ENCODE results near the gene TNS1.

The TNS1 gene

GRCh38 chr2:217897816-217898806, 104.7 kb downstream of the TNS1 start:
- no peak for DNase-seq (ENCODE audit: low read depth)

DNA sequence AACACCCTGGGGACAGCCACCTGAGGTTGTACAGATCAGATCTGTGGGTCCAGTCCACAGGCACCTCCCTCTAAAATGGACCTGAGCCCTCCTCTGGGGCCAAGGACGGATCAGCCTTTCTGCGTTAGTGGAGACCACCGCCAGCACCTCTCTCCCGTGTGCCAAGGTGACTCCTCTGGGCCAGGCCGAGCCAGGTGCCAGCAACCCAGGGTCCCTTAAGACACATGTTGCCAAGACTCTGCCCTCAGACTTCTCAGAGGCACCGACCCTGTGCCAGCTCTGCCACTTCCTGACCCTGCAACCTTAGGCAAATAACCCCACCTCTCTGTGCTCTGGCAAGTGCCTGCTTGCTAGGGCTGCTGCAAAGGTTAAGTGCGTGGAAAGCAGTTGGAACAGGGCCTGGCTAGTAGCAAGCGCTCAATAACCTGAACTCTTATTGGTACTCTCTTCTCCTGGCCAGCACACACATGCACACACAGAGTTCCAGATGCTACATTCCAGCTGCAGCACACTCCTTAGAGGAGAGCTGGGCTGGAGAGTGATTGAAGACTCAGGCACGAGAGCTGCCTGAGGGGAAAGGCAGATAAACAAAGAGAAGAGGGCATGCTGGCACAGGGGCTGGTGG, 105.6 kb downstream of the TNS1 start:
- DNase-seq (ENCODE audit: low read depth) = no peak

- DNase-seq (ENCODE audit: low read depth) = no peak
Measured at GRCh38 chr2:217895070-217895635, 107.6 kb downstream of the TNS1 start.

GRCh38 chr2:217893440-217893839, 109.4 kb downstream of the TNS1 start:
- DNase-seq (ENCODE audit: low read depth) = no peak

- DNase-seq (ENCODE audit: low read depth) = no peak
Measured at GRCh38 chr2:217892560-217892959, 110.2 kb downstream of the TNS1 start.

- no peak for DNase-seq (ENCODE audit: low read depth)
Measured at GRCh38 chr2:217890445-217890844, 112.3 kb downstream of the TNS1 start.

DNA sequence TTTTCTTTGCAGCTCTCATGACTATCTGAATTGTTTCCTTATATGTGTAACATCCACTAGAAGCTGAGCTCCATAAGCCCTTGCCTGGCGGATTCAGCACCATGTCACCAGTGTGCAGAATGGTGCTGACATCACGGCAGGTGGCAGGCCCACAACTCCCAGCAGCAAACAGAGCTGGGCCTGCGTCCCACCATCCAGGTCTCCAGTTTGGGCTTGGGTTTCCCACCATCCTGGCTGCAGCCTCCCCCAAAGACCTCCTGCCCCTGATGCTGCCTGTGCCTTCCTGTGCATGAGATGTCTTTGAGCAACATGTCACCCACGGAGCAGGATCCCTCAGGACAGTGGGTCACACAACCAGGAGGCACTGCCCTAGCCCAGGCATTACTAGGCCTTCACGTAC, 113.1 kb downstream of the TNS1 start:
- no peak for DNase-seq (ENCODE audit: low read depth)

- DNase-seq (ENCODE audit: low read depth) = peak; percentile 58
Measured at GRCh38 chr2:217887841-217888701, 114.7 kb downstream of the TNS1 start.

DNA sequence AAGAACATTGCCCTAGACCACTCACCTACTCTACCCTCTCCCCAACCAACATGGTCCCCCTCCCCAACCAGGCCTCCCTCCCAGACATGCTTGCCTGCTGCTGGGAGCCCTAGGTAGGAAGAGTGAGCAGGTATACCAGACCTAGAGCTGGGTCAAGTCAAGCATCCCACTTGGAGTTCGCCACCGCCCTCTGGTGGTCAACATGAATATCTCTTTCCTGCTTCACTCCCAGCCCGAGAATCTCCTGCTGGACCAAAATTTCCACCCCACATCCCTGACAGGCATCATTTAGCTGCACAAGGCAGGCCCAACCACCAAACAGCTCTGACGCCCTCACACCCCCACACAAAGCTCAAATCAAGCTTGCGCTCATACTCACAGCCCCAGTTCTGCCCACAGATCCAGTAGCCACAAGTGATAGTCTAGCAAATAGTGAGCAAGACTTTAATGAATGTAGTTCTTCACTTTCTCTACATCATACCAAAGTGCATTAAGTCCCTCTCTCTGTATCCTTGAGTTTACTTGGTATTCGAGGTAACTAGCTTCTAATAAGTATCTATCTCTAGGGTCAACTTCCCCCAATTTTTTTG, 116.0 kb downstream of the TNS1 start:
- peak; percentile 56 for DNase-seq (ENCODE audit: low read depth)

DNA sequence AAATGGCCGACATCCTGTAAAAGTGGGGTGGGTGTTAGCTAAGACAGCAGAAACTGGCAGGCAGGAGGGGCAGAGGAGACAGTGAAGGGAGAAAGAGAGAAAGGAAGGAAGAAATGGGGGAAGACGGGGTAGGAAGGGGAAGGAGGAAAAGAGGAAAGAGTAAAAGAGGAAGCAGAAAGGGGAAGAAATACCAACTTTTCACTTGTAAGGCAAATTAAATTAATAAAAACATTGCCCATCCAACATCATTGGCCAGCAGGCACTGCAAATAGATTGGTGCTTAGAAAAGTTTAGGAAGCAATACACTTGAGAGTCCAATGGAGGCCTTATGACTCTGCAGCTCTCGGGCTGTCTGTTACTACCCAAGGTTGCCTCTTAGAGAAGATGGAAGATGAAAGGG, 116.7 kb downstream of the TNS1 start:
- DNase-seq (ENCODE audit: low read depth) = no peak

GRCh38 chr2:217884985-217885384, 117.8 kb downstream of the TNS1 start:
- DNase-seq (ENCODE audit: low read depth) = no peak

DNA sequence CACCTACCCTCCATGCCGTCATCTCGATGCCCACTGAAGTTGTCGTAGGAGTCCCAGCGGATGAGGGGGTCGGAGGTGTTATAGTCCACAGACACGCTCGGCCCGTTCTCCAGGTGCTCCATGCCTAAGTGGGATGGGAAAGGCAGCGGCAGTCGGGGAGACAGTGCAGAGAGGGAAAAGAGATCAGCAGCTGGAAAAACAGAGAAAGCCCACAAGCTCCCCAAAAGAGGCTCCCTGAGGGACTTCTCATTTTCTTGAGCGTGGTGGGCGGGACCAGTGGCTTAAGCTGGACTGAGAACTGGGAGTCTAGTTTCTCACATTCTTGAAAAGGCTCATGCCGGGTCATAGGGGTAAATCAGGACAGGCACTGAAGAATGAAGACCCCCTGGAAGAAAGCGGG, 121.9 kb downstream of the TNS1 start:
- DNase-seq (ENCODE audit: low read depth) = no peak

- no peak for DNase-seq (ENCODE audit: low read depth)
Measured at GRCh38 chr2:217880287-217880889, 122.4 kb downstream of the TNS1 start.

DNA sequence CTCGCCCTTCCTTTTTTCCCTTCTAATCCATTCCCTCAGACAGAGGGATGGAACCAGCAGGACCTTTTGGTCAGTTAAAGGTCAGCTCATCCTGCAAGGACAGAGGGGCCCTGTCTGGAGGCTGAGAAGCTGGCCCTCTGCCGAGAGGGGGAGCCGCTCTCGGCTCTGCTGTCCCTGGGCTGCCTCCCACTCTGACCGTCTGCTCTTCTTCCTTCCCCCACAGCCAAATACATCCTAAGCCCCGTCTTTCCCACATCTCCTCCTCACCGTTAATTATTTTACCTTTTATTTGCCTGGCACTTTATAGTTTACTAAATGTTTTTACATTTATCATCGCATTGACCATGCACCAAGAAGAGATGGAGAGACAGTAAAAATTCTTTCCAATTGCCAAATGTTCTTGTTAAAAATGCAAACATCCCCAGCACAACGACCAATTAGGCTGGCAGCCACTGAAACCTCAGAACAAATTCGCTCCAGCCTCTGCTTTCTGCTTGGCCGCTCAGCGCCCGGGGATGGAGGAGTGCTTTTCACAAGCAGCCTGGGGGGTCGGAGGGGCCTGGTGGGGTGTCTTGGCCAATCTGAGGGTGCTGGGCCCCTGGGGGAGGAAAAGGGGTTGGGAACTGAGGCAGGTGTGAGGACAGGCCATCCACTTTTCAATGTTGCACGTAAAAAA, 123.7 kb downstream of the TNS1 start:
- no peak for DNase-seq (ENCODE audit: low read depth)

GRCh38 chr2:217877866-217878265, 124.9 kb downstream of the TNS1 start:
- no peak for DNase-seq (ENCODE audit: low read depth)

- no peak for DNase-seq (ENCODE audit: low read depth)
Measured at GRCh38 chr2:217876253-217876570, 126.6 kb downstream of the TNS1 start.

DNA sequence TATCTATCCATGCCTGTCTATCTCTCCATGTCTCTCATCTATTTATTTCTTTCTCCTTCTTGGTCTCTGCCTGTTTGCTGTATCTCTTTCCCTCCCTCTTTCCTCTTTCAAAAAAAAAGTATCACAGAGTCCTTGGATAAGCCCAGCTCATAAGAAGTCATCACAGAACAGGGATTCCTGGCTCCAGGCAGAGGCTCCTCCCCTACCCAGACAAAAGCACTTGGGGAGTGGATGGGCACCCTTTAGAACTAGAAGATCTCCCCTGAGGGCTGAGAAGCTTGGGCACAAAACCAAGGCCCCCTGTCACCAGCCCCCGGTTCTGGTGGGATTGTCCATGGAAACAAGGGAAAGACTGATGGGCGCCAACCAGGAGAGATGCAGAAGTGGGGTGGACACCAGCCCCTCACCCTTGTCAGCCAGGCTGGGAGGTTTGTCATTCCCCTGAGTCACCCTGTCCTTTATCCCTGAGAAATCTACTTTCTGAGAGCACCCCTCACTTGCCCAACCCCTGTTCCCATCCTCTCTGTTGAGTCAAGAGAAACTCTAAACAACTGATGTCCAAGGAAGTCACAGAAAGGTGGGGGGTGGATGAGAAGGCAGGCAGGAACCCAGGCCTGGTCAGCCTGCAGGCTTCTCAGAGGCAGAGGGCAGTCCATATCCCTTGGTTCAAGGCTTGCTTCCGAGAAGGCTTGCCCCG, 127.1 kb downstream of the TNS1 start:
- DNase-seq (ENCODE audit: low read depth) = no peak

GRCh38 chr2:217875138-217875537, 127.7 kb downstream of the TNS1 start:
- no peak for DNase-seq (ENCODE audit: low read depth)

DNA sequence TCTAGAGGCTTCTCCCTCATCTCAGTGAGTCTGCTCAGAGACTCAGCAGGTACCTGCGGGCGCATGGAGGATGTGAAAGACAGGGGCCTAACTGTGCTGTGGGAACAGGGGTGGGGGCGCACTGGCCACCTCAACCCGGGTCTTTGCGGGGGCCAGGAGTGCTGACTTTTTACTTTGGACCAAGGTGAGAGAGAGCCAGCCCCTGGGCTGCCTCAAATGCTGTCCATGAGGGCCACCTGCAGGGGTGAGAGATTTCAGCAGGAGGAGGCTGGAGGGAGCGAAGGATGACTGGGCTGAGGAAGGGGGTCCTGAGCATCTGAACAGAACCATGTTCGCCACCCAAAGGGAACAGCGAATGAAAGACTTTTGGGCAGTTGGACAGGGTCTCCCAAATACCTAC, 129.4 kb downstream of the TNS1 start:
- DNase-seq (ENCODE audit: low read depth) = no peak

- DNase-seq (ENCODE audit: low read depth) = no peak
Measured at GRCh38 chr2:217872319-217872718, 130.5 kb downstream of the TNS1 start.
